Natural killer cell (primary cell): ENCODE results near the gene MCRIP2. TPM values are rescaled to one million over a fixed set of nuclear protein-coding genes. Genes with fewer than 3 reads are reported as not detected.

Source experiments
- ATAC-seq, 3 donors: fragments of 150-1000 bp in 2 of 3; fragments of 200-7000 bp in 1 of 3; cut with Tn5 transposase; 1 replicate in 1 of 3; 2 replicates in 2 of 3; pipeline ENCODE4 v1.10.0; 2021; ENCODE audit warnings: mild to moderate bottlenecking in 2 of 3, moderate library complexity in 2 of 3
- DNase-seq, 2 donors: peaks; one replicate each; pipeline versions ENCODE4 v3.0.0 to v3.0.0-alpha.2; 2013 to 2021; ENCODE audit warnings: mixed read lengths in 1 of 2
- H3K27ac ChIP-seq: one replicate; pipeline ENCODE4 v1.5.1; 2013; ENCODE audit warnings: mild to moderate bottlenecking, low read length
- H3K27me3 ChIP-seq: one replicate; pipeline ENCODE4 v1.6.1; 2013; ENCODE audit warnings: low read length; ENCODE audit not compliant: control insufficient read depth, insufficient read depth
- H3K36me3 ChIP-seq: one replicate; pipeline ENCODE4 v1.6.1; 2013; ENCODE audit warnings: low read length; ENCODE audit not compliant: control insufficient read depth, insufficient read depth
- H3K4me1 ChIP-seq: one replicate; pipeline ENCODE4 v1.6.1; 2013; ENCODE audit warnings: low read length; ENCODE audit not compliant: control insufficient read depth, insufficient read depth
- H3K4me3 ChIP-seq: one replicate; pipeline ENCODE4 v1.5.1; 2013; ENCODE audit warnings: low read length
- H3K9me3 ChIP-seq: one replicate; pipeline ENCODE4 v1.6.1; 2013; ENCODE audit warnings: low read length; ENCODE audit not compliant: control insufficient read depth, insufficient read depth
- H3K27ac Mint-ChIP-seq, 2 donors: one replicate each; pipeline ENCODE4 v1.8.0; 2022; ENCODE audit warnings: mild to moderate bottlenecking in 2 of 2, mixed read lengths in 2 of 2, moderate library complexity in 1 of 2
- H3K27me3 Mint-ChIP-seq, 2 donors: one replicate each; pipeline ENCODE4 v1.8.0; 2022; ENCODE audit warnings: low read depth in 2 of 2, mixed read lengths in 2 of 2
- H3K36me3 Mint-ChIP-seq: one replicate; pipeline ENCODE4 v1.8.0; 2022; ENCODE audit warnings: mixed read lengths
- H3K4me1 Mint-ChIP-seq, 2 donors: one replicate each; pipeline ENCODE4 v1.8.0; 2022; ENCODE audit warnings: mixed read lengths in 2 of 2
- H3K4me3 Mint-ChIP-seq: one replicate; pipeline ENCODE4 v1.8.0; 2022; ENCODE audit warnings: mild to moderate bottlenecking, moderate library complexity, mixed read lengths
- H3K9me3 Mint-ChIP-seq, 2 donors: one replicate each; pipeline ENCODE4 v1.8.0; 2022; ENCODE audit warnings: mixed read lengths in 2 of 2
- CTCF ChIP-seq: fragments of 200-600 bp; IDR thresholded peaks from one replicate; pipeline ENCODE4 v1.8.0; 2022; ENCODE audit warnings: antibody characterized with exemption
- WGBS: methylation state at CpG from one replicate; pipeline ENCODE4 v1.1.7; 2013; ENCODE audit warnings: missing lambda C conversion rate; ENCODE audit not compliant: insufficient coverage; 5-methylcytosine and 5-hydroxymethylcytosine counted together
- intact Hi-C: fragments of 100-400 bp; cut with micrococcal nuclease; formaldehyde crosslinking; loops from one replicate; pipeline ENCODE4 v1.14.2; 2022
- total RNA-seq, 4 donors: library from RNA; stranded (reverse); fragments of 120-200 nt in 1 of 4; gene quantifications; one replicate each; pipeline versions ENCODE4 v1.2.3 to v1.2.4, GENCODE V29; 2013 to 2022

MCRIP2 gene
- total RNA-seq, 3 donors from 2014 or later (not counting 1 experiment from before 2014, with no cell fraction given): 11.3 to 17.4 (median 15.7) TPM

GRCh38 chr16:593406-593805, 48.2 kb upstream of the MCRIP2 start:
- Histone ChIP-seq H3K9me3 (no peaks in the 10 kb centered on the region), H3K36me3 (no peaks in the 10 kb centered on the region), H3K4me1 (peaks cover 34% of the 10 kb centered on the region), H3K27ac (no peak overlapping the region), H3K4me3 (no peak overlapping the region), H3K27me3 (no peaks in the 10 kb centered on the region)
- 88% methylated on average over 9 of the region's 9 CpGs for WGBS
- Mint-ChIP-seq H3K36me3 (no peaks in the 10 kb centered on the region), H3K9me3 (no peaks in the 10 kb centered on the region), H3K4me1 (peaks cover 17 to 57% of the 10 kb centered on the region in 2 donors), H3K4me3 (no peak overlapping the region), H3K27me3 (no peaks in the 10 kb centered on the region), H3K27ac (peak overlapping the region in 1 of 2 donors; percentile 36)
- no peak for DNase-seq
- intact Hi-C loops: no loop called here
- no peak for ATAC-seq
- TF ChIP-seq CTCF: no peak

- Histone ChIP-seq H3K36me3 (no peaks in the 10 kb centered on the region), H3K4me3 (no peak overlapping the region), H3K9me3 (no peaks in the 10 kb centered on the region), H3K27ac (no peak overlapping the region), H3K4me1 (peaks cover 31% of the 10 kb centered on the region), H3K27me3 (no peaks in the 10 kb centered on the region)
- Mint-ChIP-seq H3K27me3 (no peaks in the 10 kb centered on the region), H3K36me3 (no peaks in the 10 kb centered on the region), H3K4me1 (peaks cover 17 to 54% of the 10 kb centered on the region in 2 donors), H3K27ac (peak overlapping the region in 1 of 2 donors; percentile 36), H3K9me3 (no peaks in the 10 kb centered on the region), H3K4me3 (no peak overlapping the region)
- no peak for TF ChIP-seq CTCF
- 88% methylated on average over 16 of the region's 16 CpGs for WGBS
- DNase-seq (no peak), ATAC-seq (no peak)
- intact Hi-C loops: no loop called here
Observed at GRCh38 chr16:593807-594206, 47.8 kb upstream of the MCRIP2 start.

- ATAC-seq: no peak
- Histone ChIP-seq H3K36me3 (no peaks in the 10 kb centered on the region), H3K27me3 (no peaks in the 10 kb centered on the region), H3K9me3 (no peaks in the 10 kb centered on the region), H3K27ac (no peak overlapping the region), H3K4me3 (no peak overlapping the region), H3K4me1 (peaks cover 31% of the 10 kb centered on the region)
- no peak for TF ChIP-seq CTCF
- no peaks in the 10 kb centered on the region for H3K27me3 Mint-ChIP-seq
- 87% methylated on average over 18 of the region's 18 CpGs for WGBS
- H3K27ac Mint-ChIP-seq: no peak overlapping the region
- H3K36me3 Mint-ChIP-seq: no peaks in the 10 kb centered on the region
- peaks cover 17 to 45% of the 10 kb centered on the region in 2 donors for H3K4me1 Mint-ChIP-seq
- intact Hi-C loops: no loop called here
- no peak overlapping the region for H3K4me3 Mint-ChIP-seq
- DNase-seq: no peak
- no peaks in the 10 kb centered on the region for H3K9me3 Mint-ChIP-seq
Observed at GRCh38 chr16:595094-595528, 46.5 kb upstream of the MCRIP2 start.
